HuH-7 (cell line): ENCODE data around the gene RGS7.
"Not testable (repeated sequence)": the region's sequence is repeated elsewhere in the genome, so short reads cannot be mapped to it uniquely, and the experiment has no call there.

Experiments
- DNase-seq: peaks from one replicate; pipeline ENCODE4 v3.0.0; 2011; ENCODE audit warnings: low spot score

Gene RGS7

DNA sequence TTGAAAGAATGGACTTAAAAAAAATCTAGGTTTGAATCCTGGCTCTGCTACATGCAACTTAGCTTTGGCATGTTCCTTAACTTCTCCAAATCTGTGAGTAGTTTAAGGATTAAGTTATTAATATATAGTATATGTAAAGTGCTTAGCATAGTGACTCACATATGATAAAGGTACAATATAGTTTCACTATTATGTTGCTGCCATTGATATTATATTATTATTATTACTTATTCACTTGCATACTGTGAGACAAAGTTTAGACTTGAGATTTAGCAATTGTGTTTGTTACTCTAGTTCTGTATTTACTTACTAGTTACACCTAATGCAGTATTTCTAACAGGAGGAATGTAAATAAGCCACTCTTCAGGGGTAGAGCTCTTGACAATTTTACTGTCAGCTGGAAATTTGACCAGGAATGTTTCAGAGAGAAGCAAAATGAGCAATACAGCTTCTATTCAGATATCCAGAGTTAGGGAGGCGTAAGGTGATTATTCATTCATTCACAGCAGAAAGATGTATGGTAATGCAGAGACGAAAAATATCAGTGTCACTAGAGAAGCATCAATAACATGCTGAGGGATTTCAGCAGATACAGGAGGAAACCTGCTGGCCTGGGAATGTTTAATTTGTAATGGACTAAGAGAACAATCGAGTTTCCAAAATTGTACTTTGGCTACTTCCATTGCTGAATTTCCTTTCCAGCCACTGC is 25.5 kb downstream of the RGS7 start:
- no peak for DNase-seq

DNA sequence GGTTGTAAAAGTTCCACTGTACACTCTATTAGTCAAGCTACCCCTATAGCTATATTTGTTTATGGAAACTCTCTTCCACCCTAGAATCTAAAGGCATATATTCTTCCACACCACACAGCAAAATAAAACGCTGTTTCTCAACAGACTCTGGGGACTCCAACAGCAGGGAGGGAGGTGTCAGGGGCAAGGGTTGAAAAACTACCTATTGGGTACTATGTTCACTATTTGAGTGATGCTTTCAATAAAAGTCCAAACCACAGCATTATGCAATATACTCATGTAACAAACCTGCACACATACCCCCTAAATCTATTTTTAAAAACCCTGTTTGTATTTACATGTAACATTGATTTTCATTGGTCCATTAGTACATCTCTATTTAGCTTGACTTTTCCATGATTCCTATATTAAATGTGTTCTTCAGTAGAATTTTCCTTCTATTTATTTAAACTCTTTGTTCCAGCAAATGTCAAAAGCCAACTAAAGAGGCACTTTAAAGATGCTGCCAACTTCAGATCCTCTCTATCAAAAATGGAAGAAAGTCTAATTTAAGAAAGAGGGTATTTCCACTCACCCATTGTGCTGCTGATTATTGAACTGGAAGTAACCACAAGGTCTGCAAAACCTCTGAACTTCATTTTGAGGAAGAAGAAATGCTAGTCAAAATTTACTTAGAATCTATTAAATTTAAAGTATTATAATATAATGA is 26.2 kb downstream of the RGS7 start:
- DNase-seq = no peak

DNA sequence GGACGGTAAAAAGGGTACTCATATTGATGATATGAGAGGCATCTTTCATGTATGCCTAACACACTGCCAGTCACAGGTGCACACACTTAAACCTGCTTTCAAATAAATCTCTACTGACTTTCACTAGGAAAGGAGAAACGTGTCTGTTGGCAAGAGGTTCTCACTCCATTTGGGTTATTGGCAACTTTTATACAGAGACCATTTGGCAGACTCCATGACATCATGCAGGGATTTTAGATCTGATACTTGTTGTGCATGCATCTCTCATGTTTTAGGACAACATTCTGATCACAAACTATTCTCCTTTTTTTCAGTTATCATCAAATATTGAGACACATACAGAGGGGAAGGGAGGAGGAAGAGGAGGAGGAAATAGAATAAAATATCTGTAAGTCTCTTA is 31.5 kb downstream of the RGS7 start:
- no peak for DNase-seq

DNA sequence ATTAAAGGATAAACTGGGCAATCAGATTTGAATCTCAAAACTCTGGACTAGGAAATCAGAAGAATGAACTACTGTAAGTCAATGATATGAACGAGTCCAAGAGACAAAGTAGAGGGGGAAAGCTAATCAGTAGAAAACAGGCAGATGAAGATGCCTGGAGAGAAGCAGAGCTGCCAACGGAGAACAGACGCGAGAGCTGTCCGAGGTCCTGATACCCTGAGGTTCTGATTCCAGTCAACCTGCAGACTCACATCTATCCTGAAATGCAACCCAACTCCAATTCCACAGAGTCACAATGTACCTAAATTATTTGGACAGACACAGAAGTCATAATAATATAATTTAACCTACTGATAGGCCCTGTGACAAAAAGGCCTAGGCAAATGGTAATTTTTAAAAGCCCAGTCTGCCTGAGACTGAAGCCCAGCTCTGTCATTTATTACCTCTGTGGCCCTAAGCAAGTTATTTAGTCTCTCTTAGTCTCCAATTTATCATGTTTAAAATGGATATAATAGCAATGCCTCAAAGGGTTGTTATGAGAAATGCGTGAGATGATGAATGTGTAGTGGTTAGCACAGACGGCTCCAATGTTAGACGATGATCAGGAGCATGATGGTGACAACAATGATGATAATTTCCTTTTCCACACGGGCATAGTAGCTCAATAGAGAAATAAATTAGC is 33.4 kb downstream of the RGS7 start:
- peak; percentile 25 for DNase-seq

DNA sequence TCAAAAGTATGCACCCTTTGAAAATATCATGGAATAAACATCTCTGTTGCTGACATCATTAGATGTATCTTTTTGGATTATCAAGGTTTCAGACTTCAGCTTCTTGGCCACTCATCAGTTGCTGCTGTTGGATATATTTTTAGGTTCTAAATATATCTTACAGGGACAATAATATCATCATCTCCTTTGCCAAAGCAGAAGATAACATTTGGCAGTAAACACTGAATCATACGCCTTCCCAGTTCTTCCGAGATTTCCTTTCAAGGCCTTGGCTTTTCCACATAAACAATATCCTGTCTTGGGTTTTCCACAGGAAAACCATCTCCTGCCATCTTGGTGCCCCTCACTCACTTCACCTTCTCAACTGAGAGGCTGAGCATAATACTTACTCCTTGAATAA is 39.3 kb downstream of the RGS7 start:
- no peak for DNase-seq

DNA sequence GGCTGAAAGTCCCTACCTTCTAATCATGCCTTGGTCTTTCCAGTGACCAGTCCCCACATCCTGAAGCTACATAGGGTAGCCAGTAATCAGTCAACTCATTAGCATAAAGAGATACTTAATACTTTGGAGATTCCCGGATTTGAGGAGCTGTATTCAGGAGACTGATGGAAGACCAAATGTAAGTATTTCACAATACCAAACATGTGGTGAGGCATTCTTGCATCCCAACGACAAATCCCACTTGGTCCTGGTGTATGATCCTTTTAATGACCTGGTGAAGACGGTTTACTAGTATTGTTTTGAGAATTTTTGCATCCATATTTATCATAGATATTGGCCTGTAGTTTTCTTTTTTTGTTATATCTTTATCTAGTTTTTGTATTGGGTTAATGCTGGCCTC is 40.6 kb downstream of the RGS7 start:
- no peak for DNase-seq

DNA sequence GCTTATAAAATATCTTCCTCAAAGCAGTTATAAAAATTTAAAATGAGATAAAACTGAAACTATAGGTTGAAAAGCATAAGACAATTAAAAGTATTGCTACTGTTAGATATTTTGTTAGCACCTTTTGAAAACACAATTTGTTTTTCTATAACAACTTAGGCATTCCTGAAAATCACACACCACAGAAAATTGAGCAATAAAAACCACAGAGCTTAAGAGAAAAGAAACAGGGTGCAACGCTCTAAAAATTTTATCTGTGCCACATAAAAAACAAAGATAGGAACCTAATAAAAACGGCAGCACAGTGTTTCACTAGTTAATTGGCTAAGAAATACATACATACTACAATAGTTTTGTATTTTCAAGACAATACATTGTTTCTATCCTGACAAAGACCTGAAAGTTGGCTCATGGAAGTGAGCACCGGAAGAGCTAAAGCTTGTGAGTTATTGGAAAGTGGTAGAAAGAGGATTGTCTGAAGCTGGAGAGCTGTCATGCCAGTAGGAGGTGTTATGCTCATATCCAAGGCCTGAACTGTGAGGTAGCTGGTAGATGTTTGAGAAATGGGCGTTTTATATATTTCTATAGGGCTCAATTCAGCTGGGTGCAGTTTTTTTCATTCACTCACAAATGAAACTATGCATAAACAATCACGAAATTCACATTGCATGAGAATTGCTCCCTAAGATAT is 45.8 kb downstream of the RGS7 start:
- no peak for DNase-seq

DNA sequence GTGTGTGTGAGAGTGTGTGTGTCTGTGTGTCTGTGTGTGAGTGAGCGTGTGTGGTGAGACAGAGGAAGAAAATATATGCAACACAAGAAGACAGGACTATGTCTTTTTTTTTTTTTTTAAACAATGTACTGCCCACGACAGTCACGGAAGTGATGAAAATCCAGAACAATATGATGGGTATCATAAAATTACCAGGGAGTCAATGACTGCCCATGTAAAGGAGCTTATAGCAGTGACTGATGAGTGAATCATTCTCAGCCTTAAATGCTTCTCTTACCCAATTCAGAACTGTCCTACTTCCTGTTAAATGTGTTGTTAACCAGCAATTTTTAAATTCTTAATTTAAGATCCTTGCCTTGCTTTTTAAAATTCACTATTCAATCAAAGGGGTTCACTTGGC is 46.6 kb downstream of the RGS7 start:
- no peak for DNase-seq

DNA sequence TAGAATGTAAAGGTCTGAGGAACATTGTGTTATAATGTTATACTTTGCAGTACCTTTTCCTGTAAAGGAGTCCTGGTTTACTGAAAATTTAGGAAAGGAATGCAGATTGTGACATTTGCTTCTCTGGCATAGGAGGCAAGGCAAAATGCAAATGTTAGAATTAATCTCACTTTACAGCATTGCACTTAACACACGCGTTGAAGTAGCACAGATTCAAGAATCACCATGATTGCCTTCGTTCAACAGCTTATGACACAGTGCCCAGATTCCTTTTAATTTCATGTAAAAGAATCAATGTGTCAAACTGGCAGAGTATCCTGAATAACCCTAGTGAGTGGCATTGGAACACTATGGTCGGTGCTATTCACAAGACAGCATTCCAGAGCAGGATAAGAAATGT is 47.4 kb downstream of the RGS7 start:
- DNase-seq = no peak

DNA sequence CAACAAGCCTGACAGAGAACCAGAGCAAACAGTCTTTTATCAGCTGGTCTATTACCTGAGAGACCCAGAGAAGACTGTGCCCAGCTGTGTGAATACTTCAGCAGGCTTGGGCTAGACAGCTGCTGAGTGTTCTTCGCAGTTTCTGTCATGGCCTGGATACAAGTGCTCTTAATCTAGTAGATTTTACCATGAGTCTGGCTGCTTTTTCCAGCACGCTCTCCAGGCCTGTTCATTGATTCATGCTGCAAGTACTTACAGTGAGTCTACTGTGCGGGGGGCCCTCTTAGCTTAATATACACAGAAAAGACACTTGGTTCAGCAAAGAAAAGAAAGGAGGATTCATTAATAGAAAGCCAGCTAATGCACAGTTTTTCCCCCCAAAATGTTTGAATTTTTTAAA is 48.5 kb downstream of the RGS7 start:
- DNase-seq = no peak

DNA sequence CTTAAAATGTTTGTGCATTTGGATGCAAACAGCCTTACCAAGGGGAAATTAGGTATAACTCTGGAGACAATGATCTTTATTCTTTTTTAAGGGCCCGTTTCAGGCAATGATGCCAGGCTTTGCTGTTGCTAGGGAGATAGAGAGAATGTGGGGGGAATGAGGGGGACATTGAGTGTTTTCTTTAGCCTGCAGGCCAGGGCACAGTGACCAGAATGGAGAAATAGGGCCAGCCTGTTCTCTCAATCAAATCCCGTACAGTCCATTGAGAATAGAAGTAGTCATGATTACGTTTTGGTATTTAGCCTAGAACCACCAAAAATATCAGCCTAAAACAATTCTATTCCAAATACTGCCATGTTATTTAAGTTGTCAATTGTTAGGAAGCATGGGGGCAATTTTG is 49.0 kb downstream of the RGS7 start:
- DNase-seq = no peak

DNA sequence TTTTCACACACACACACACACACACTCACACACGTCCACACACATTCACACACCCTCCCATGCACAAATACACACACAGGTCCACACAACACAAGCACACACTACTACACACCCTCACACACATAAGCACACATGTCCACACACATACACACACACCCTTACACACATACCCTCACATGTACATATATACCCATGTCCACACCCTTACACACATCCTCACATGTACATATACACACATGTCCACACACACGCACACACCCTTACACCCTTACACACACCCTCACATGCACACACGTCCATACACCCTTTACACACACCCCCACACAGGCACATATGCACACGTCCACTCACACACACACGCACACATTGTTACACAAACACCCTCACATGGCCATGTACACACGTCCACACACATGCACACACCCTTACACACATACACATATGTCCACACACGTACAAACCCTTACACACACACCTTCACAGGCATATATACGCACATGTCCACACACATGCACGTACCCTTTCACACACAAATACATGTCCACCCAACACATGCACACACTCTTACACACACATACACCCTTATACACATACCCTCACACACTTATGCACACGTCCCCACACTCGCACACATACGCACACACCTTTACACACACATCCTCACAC is 50.7 kb downstream of the RGS7 start:
- DNase-seq = no peak

DNA sequence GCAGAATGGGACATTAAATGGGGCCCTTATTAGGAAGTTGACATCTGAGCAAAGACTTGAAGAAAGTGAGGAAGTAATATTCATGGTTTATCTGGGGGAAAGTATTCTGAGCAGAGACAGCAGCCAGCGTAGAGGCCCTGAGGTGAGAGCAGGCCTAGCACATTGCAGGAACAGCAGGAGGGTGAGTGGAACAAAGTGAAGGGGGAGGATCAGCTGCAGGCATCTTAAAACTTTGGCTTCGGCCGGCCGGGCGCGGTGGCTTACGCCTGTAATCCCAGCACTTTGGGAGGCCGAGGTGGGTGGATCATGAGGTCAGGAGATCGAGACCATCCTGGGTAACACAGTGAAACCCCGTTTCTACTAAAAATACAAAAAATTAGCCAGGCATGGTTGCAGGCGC is 55.0 kb downstream of the RGS7 start:
- DNase-seq = not testable (repeated sequence)

DNA sequence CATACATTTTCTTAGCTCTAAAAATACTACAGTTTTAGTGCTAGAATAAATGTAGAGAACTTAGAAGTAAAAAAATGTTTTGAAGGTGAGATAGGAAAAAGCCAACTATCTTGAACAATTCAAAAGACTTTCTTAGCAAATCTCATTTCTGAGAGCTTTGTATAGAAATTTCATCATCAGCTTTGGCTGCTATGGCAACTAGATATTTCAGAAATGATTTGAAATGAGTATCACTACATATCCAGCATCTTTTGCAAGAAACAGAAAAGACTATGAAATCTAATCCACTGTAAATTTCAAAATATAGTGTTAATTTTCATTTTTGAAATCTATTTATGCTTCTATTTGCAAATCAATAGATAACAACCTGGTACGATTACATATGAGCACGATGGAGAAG is 57.7 kb downstream of the RGS7 start:
- DNase-seq = no peak

DNA sequence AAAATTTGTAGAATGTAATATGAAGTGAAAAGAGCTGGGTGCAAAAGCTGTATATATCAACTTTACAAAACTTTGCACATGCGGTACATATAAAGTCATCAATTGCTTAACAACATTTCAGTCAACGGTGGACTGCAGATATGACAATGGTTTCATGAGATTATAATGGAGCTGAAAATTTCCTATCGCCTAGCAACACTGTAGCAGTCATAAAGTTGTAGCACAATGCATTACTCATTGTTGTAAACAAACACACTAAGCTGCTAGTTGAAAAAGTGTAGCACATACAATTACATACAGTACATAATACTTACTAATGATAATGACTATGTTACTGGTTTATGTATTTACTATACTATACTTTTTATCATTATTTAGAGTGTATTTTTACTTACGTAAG is 64.0 kb downstream of the RGS7 start:
- no peak for DNase-seq

DNA sequence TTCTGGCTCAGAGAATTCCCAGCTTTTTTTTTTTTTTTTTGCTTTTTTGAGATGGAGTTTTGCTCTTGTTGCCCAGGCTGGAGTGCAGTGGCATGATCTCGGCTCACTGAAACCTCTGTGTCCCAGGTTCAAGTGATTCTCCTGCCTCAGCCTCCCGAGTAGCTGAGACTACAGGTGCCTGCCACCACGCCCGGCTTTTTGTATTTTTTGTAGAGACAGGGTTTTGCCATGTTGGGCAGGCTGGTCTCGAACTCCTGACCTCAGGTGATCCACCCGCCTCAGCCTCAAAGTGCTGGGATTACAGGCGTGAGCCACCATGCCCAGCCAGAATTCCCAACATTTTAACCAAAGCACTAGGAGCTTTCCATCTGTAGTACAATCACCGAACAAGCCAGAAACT is 65.5 kb downstream of the RGS7 start:
- not testable (repeated sequence) for DNase-seq

DNA sequence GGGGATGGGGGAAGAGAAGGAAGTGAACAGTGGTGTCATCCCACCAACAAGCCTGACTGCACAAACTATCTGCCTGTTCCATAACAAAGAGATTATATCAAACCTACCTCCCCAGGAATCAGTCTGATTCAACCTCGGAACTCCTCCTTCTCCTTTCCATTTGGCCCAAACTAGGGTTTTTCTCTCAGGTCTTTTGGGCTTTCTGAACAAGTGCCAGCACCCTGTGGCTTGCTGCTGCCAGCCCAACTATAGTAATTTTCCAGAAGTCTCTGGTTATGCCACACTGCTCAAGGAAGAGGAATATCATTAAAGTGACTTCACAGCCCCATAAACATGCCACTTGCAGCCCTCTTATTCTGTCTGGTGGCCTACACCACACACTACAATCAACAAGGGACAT is 70.5 kb downstream of the RGS7 start:
- no peak for DNase-seq

DNA sequence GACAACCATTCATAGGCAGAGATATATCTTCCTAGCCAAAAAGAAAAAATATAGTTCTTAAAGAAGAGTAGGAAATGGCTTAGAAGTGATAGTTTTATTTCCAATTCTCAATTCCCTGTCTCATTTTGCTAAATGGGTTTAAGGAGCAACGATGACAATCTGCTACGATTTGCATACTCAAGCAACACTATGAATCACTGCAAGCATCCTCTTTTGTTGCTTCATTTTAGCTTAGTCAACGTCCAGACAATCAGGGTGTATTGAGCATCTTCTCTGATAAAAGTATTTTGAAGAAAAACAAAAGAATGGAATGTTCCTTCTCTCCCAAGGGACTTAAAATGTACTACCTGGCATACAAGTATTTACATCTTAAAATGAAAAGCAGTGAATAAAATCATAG is 80.6 kb downstream of the RGS7 start:
- DNase-seq = no peak

DNA sequence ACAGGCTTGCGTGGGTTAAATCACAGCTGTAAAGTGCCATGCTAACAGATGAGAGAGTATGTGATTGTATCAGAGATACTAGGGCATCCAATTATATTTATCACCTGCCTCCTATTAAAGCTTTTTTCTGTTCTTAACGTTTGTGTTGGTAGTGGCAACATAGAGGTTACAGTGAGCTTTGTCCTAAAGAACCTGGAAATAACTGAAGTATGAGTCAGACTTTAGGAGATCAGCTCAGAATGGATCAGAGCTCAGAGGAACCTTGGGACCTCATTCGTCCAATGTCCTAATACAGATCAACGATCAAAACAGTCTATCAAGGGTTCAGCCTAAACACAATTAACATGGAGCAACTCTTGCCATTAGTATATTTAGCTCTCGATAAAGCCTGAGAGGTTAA is 81.0 kb downstream of the RGS7 start:
- DNase-seq = no peak

DNA sequence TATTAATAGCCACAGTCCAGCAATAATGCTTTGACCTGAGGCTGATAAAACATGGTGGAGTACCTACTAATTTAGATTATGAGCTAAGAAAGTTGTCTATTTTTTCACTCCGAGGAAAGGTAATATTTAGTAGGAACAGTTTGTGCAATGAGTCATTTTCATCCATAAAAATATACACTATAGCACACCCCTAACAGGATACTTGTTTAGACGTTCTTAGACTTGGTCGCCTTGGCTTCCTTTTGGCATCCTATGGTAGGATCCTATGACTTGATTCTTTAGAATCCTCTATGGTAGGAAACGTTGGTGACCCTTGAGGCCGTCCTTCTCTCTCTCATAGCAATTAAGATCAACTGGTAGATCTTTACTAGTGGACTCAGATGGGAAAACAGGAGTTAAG is 81.8 kb downstream of the RGS7 start:
- DNase-seq = no peak

DNA sequence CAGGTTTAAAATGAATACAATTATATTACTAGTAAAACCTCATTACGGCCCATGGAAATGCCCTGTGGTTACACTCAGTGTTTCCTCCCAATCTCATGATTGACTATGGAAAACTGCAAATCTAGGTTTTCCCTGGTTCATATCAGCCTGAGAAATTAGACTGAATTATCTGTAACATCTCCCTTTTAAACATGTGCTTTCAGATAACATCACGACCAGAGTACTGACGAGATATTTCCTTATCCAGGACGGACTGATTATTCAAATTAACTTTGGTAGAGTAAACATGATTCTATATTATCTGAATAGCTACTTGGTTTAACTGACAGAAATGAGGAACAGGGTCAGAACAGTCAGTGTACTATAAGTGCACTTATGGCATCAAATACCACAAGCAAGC is 82.3 kb downstream of the RGS7 start:
- DNase-seq = no peak

DNA sequence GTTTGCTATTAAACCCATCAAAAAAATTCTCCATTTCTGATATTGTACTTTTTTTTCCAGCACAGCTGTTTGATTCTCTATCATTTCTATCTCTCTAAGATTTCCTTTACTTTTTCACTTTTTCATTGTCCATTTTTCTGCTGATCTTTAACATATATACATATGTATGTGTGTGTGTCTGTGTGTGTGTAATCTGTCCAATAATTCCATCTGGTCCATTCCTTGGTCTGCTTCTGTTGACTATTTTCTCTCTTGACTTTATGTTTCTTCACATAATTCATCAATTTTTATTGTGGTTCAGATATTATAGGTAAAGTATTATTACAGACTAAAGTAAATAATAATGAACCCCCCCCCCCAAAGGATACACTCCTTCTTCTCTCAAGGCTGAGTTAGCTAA is 84.2 kb downstream of the RGS7 start:
- no peak for DNase-seq
